ENCODE measurements around the gene ADGRG1. TPM values are rescaled to one million over a fixed set of nuclear protein-coding genes. Genes with fewer than 3 reads are reported as not detected.

Gene ADGRG1
- polyA plus RNA-seq, 1 of the 3 experiments (the other 2 are of a cell fraction) = 7.4 TPM

DNA sequence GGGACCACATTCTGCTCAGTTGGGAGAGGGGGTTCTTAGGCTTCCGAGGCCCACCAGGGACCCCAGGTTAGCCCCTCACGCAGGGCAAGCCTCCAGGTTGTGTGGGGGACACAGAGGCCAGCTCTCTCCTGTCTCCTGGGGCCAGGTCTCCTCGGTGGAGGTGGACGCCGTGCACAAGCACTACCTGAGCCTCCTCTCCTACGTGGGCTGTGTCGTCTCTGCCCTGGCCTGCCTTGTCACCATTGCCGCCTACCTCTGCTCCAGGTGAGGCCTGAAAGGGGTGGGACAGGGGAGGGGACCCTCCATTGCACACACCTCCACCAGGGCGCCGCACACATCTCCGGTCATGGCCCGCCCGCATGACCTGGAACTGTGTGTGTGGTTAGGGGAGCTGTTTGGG lies 28.8 kb downstream of the ADGRG1 start:
- Histone ChIP-seq H3K9ac (no peak overlapping the region), H3F3A (replicated peaks; ENCODE audit: insufficient read depth) (no peaks in the 10 kb centered on the region), H3K27me3 (ENCODE audit: insufficient read depth) (no peaks in the 10 kb centered on the region), H3K4me2 (no peak overlapping the region), H3K4me1 (ENCODE audit: control insufficient read depth in 1 of 2, insufficient read depth in 2 of 2, low read depth in 1 of 2, low read length in 1 of 2) (no peaks in the 10 kb centered on the region; a peak in 1 of 4 replicates), H3K36me3 (replicated peaks in 1 of 2; ENCODE audit: control insufficient read depth in 1 of 2, insufficient read depth in 2 of 2, low read length in 1 of 2) (no peaks in the 10 kb centered on the region), H3K9me2 (no peaks in the 10 kb centered on the region), H3K9me3 (no peaks in the 10 kb centered on the region), H2AFZ (ENCODE audit: low read depth) (no peak overlapping the region), H3K27ac (ENCODE audit: low read depth in 2 of 2, low read length in 1 of 2) (no peak overlapping the region), H3K4me3 (ENCODE audit: low read depth in 2 of 2, low read length in 1 of 2) (no peak overlapping the region), H4K20me1 (ENCODE audit: insufficient read depth) (no peaks in the 10 kb centered on the region), H3K79me2 (ENCODE audit: insufficient read depth) (no peaks in the 10 kb centered on the region)
- TF ChIP-seq, protein P1, sequence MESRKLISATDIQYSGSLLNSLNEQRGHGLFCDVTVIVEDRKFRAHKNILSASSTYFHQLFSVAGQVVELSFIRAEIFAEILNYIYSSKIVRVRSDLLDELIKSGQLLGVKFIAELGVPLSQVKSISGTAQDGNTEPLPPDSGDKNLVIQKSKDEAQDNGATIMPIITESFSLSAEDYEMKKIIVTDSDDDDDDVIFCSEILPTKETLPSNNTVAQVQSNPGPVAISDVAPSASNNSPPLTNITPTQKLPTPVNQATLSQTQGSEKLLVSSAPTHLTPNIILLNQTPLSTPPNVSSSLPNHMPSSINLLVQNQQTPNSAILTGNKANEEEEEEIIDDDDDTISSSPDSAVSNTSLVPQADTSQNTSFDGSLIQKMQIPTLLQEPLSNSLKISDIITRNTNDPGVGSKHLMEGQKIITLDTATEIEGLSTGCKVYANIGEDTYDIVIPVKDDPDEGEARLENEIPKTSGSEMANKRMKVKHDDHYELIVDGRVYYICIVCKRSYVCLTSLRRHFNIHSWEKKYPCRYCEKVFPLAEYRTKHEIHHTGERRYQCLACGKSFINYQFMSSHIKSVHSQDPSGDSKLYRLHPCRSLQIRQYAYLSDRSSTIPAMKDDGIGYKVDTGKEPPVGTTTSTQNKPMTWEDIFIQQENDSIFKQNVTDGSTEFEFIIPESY (IDR thresholded peaks at IDR 0.05; ENCODE audit: borderline replicate concordance, low read depth) = no peak
- no peak for TF ChIP-seq RAD21 (IDR thresholded peaks at IDR 0.05; ENCODE audit: low read length)
- TF ChIP-seq RXRA (IDR thresholded peaks at IDR 0.05; ENCODE audit: borderline replicate concordance, low read depth) = no peak
- 96% methylated on average over 6 of the region's 13 CpGs for WGBS (ENCODE audit: low lambda C conversion rate)
- DNase-seq = no peak
- ChIA-PET CTCF (interaction anchor here (3.0 kb wide), 1 partner anchor 81 kb away, joined by 9 read pairs; no protein-coding TSS in a partner anchor), POLR2A (no interaction called here)

DNA sequence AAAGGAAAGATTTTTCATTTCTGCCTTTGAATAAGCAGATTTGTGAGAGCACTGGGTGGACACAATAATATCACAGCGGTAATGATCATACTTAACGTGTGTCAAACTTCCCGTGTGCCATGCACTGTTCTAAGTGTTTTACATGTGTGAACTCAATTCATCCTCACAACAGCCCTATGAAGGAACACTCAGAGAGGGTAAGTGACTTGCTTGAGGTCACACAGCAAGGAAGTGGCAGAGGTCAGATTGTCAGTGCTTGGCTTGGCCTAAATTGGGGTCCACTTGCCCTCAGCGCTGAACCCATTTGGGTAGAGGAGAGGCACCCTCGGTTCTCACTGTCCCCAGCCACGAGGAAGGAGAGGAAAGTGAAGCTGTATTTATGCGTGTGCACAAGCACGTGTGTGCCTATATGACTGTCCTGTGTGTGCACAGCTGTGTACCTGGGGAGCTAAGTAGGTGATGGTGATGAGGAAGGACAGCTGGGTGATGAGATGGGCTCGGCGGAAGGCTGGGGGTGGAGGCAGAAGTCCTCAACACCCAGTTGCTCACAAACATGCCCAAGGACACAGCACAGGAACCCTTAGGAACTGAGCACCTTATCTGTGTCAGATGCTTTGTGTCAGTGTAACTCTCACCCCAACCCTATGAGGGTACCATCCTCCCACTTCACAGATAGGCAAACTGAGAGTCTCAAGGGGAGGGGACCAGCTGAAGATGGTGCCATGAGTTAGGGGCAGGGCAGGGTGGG lies 29.9 kb downstream of the ADGRG1 start:
- no peaks in the 10 kb centered on the region; a peak in 1 of 4 replicates for H3K4me1 ChIP-seq (ENCODE audit: control insufficient read depth in 1 of 2, insufficient read depth in 2 of 2, low read depth in 1 of 2, low read length in 1 of 2)
- DNase-seq = no peak
- 77% methylated on average over 10 of the region's 10 CpGs for WGBS (ENCODE audit: low lambda C conversion rate)
- no peaks in the 10 kb centered on the region for H3K9me2 ChIP-seq
- H3F3A ChIP-seq (replicated peaks; ENCODE audit: insufficient read depth) = no peaks in the 10 kb centered on the region
- H3K79me2 ChIP-seq (ENCODE audit: insufficient read depth) = no peaks in the 10 kb centered on the region
- H3K9me3 ChIP-seq = no peaks in the 10 kb centered on the region
- no peaks in the 10 kb centered on the region for H3K27me3 ChIP-seq (ENCODE audit: insufficient read depth)
- no peak overlapping the region for H3K4me2 ChIP-seq
- ChIA-PET CTCF (interaction anchor here (0.9 to 2.0 kb wide), 2 partner anchors 9 to 10 kb away, joined by 5 read pairs; no protein-coding TSS in a partner anchor), POLR2A (no interaction called here)
- H3K4me3 ChIP-seq (ENCODE audit: low read depth in 2 of 2, low read length in 1 of 2) = no peak overlapping the region
- no peak overlapping the region for H3K27ac ChIP-seq (ENCODE audit: low read depth in 2 of 2, low read length in 1 of 2)
- H3K36me3 ChIP-seq (replicated peaks in 1 of 2; ENCODE audit: control insufficient read depth in 1 of 2, insufficient read depth in 2 of 2, low read length in 1 of 2) = no peaks in the 10 kb centered on the region
- TF ChIP-seq, protein P2, sequence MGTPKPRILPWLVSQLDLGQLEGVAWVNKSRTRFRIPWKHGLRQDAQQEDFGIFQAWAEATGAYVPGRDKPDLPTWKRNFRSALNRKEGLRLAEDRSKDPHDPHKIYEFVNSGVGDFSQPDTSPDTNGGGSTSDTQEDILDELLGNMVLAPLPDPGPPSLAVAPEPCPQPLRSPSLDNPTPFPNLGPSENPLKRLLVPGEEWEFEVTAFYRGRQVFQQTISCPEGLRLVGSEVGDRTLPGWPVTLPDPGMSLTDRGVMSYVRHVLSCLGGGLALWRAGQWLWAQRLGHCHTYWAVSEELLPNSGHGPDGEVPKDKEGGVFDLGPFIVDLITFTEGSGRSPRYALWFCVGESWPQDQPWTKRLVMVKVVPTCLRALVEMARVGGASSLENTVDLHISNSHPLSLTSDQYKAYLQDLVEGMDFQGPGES (IDR thresholded peaks at IDR 0.05; ENCODE audit: low read depth, low read length) = no peak
- TF ChIP-seq CHD2 (IDR thresholded peaks at IDR 0.05; ENCODE audit: low read length, partially characterized antibody) = no peak
- no peak for TF ChIP-seq SMC3 (IDR thresholded peaks at IDR 0.05; ENCODE audit: low read depth, low read length)
- TF ChIP-seq, protein P1 (IDR thresholded peaks at IDR 0.05; ENCODE audit: borderline replicate concordance, low read depth) = no peak
- no peak for TF ChIP-seq SIN3A (IDR thresholded peaks at IDR 0.05; ENCODE audit: borderline replicate concordance, low read depth, low read length)
- no peak for TF ChIP-seq TCF12 (IDR thresholded peaks at IDR 0.05)
- no peak overlapping the region for H2AFZ ChIP-seq (ENCODE audit: low read depth)
- H3K9ac ChIP-seq = no peak overlapping the region
- no peaks in the 10 kb centered on the region for H4K20me1 ChIP-seq (ENCODE audit: insufficient read depth)
